Measurements from ENCODE around the gene NHLRC4. TPM values are rescaled to one million over a fixed set of nuclear protein-coding genes. Genes with fewer than 3 reads are reported as not detected.

The NHLRC4 gene
- total and polyA plus RNA-seq, 2 of the 4 experiments (the other 2 are of a cell fraction): 0.72 to 0.84 TPM

- Histone ChIP-seq H4K5ac (ENCODE audit: low read depth, low read length) (no peak overlapping the region), H3K4me1 (ENCODE audit: control insufficient read depth, insufficient read depth, low read length) (peaks cover 22% of the 10 kb centered on the region), H2BK15ac (ENCODE audit: low read depth, low read length) (no peak overlapping the region), H4K91ac (ENCODE audit: insufficient read depth, low read depth, low read length) (no peak overlapping the region), H3K23ac (ENCODE audit: low read depth, low read length) (no peak overlapping the region), H3K79me1 (ENCODE audit: low read depth in 1 of 2, low read length in 2 of 2) (peaks cover 17 to 77% of the 10 kb centered on the region in 2 experiments), H3K18ac (ENCODE audit: low read depth, low read length) (no peak overlapping the region), H3K27me3 (ENCODE audit: control insufficient read depth, insufficient read depth, low read length) (no peaks in the 10 kb centered on the region), H3K56ac (ENCODE audit: extremely low read depth, insufficient read depth, low read length) (no peak overlapping the region), H3K14ac (replicated peaks; ENCODE audit: low read depth, low read length) (no peak overlapping the region), H3K9me1 (ENCODE audit: insufficient read depth, low read length) (peaks cover 12% of the 10 kb centered on the region; the same call in 1 of the 2 replicates), H2AK9ac (replicated peaks; ENCODE audit: low read depth, low read length, poor library complexity) (peak overlapping the region; percentile 72), H2AFZ (replicated peaks; ENCODE audit: low read length, poor library complexity) (no peak overlapping the region), H4K20me1 (ENCODE audit: insufficient read depth, low read length) (peaks cover 70% of the 10 kb centered on the region), H4K8ac (ENCODE audit: low read depth in 2 of 2, low read length in 2 of 2) (no peak overlapping the region), H3K4ac (ENCODE audit: low read depth, low read length) (no peak overlapping the region), H3K27ac (ENCODE audit: insufficient read depth, low read length) (no peak overlapping the region), H2BK20ac (ENCODE audit: low read depth, low read length) (no peak overlapping the region), H3K4me2 (ENCODE audit: low read depth, low read length) (no peak overlapping the region), H2BK120ac (ENCODE audit: low read depth, low read length) (no peak overlapping the region), H3K9ac (ENCODE audit: low read depth, low read length) (no peak overlapping the region), H2AK5ac (ENCODE audit: low read depth, low read length) (peak overlapping the region; percentile 2; the same call in 1 of the 2 replicates), H3K36me3 (ENCODE audit: control insufficient read depth, insufficient read depth, low read length) (peaks cover 13% of the 10 kb centered on the region), H3K4me3 (ENCODE audit: insufficient read depth, low read depth, low read length) (no peak overlapping the region), H2BK5ac (ENCODE audit: low read depth, low read length, poor library complexity, severe bottlenecking) (peak overlapping the region; percentile 14), H3K9me3 (ENCODE audit: control insufficient read depth, insufficient read depth, low read length) (no peaks in the 10 kb centered on the region)
- intact Hi-C loops (cut with micrococcal nuclease): no loop called here
- ChIA-PET POLR2A (ENCODE audit: unreplicated experiment) (no interaction called here), CTCF (no interaction called here)
- in situ Hi-C loops (cut with MboI; ENCODE audit: low sequenced_read_pairs): no loop called here
- dilution Hi-C loops (cut with HindIII; ENCODE audit: low sequenced_read_pairs, unreplicated experiment): no loop called here
- 95% methylated on average over 52 of the region's 60 CpGs; no CpG with 5 or more reads in 1 of the 2 experiments for WGBS, 2 experiments (ENCODE audit: extremely low coverage in 2 of 2, insufficient read length in 1 of 2)
- TF ChIP-seq RFX5 (IDR thresholded peaks at IDR 0.05; ENCODE audit: low read depth, low read length) (no peak), RCOR1 (IDR thresholded peaks at IDR 0.05; ENCODE audit: insufficient replicate concordance, low read length) (no peak)
- DNase-seq (no peak), ATAC-seq (ENCODE audit: low read depth) (no peak)
- BruUV-seq (replicated peaks): no TSS peak
These were observed 29.1 kb upstream of the NHLRC4 start for GRCh38 chr16:537415-538335.
